Mammary epithelial cell (primary cell): Measurements from ENCODE around the gene NUDT3.

Experiments used
- CTCF ChIP-seq, 2 donors: IDR thresholded peaks in 1 of 2; conservative IDR thresholded peaks in 1 of 2; 2 replicates each; pipeline ENCODE4 v1.5.1; 2011 to 2012; ENCODE audit warnings: inconsistent platforms in 2 of 2, low read length in 2 of 2, mild to moderate bottlenecking in 2 of 2, control low read depth in 1 of 2, low read depth in 1 of 2; ENCODE audit not compliant: insufficient read depth in 1 of 2; ENCODE audit errors: extremely low read depth in 1 of 2
- EZH2 ChIP-seq: IDR thresholded peaks from 2 replicates; pipeline ENCODE4 v1.6.1; 2012; ENCODE audit warnings: low read length, inconsistent platforms, borderline replicate concordance

GRCh38 chr6:34275128-34275804, 117.2 kb downstream of the NUDT3 start:
- TF ChIP-seq CTCF (conservative IDR thresholded peaks at IDR 0.05 in 1 of 2, IDR thresholded peaks at IDR 0.05 in 1 of 2; ENCODE audit: extremely low read depth in 1 of 2, insufficient read depth in 1 of 2, low read depth in 1 of 2, low read length in 2 of 2) (no peak), EZH2 (no peak)
